HepG2 (cell line): ENCODE measurements around the gene CRYBA2. TPM values are rescaled to one million over a fixed set of nuclear protein-coding genes. Genes with fewer than 3 reads are reported as not detected.

Source experiments
- ADNP ChIP-seq: sonication (generic); formaldehyde crosslinking; IDR thresholded peaks from 2 replicates; pipeline ENCODE4 v1.4.0; 2020; ENCODE audit warnings: missing genetic modification reagents
- CHCHD3 ChIP-seq: sonication (generic); formaldehyde crosslinking; IDR thresholded peaks from 2 replicates; pipeline ENCODE4 v1.8.0; 2022; ENCODE audit warnings: mild to moderate bottlenecking, missing genetic modification reagents, moderate library complexity
- ELF3 ChIP-seq: IDR thresholded peaks from 2 replicates; pipeline ENCODE4 v1.6.1; 2016; ENCODE audit warnings: missing genetic modification reagents, missing compliant biosample characterization
- EP300 ChIP-seq, 3 experiments: sonication (generic) in 1 of 3; formaldehyde crosslinking in 1 of 3; IDR thresholded peaks; 2 replicates each; pipeline versions ENCODE4 v1.5.1 to v1.6.1; 2011 to 2020; ENCODE audit warnings: low read depth in 2 of 3, low read length in 2 of 3, borderline replicate concordance in 1 of 3, improper control_type of control experiment in 1 of 3, mild to moderate bottlenecking in 1 of 3, missing genetic modification reagents in 1 of 3, moderate library complexity in 1 of 3
- KDM1A ChIP-seq: IDR thresholded peaks from 2 replicates; pipeline ENCODE4 v1.6.1; 2016; ENCODE audit warnings: missing compliant biosample characterization
- LBX2 ChIP-seq: sonication (generic); formaldehyde crosslinking; IDR thresholded peaks from 2 replicates; pipeline ENCODE4 v1.5.0; 2020; ENCODE audit warnings: missing genetic modification reagents, mild to moderate bottlenecking, borderline replicate concordance
- NFE2L2 ChIP-seq: fragments of 150-350 bp; IDR thresholded peaks from 2 replicates; pipeline ENCODE4 v1.6.1; 2014; ENCODE audit warnings: low read length
- NFYC ChIP-seq: IDR thresholded peaks from 2 replicates; pipeline ENCODE4 v1.6.1; 2016; ENCODE audit warnings: missing genetic modification reagents, missing compliant biosample characterization
- PHF5A ChIP-seq: IDR thresholded peaks from one replicate; pipeline ENCODE4 v1.6.1; 2018; ENCODE audit warnings: low read depth, missing genetic modification reagents; ENCODE audit not compliant: unreplicated experiment
- RAD51 ChIP-seq: fragments of 450-650 bp; IDR thresholded peaks from 2 replicates; pipeline ENCODE4 v1.6.1; 2016; ENCODE audit warnings: borderline replicate concordance
- REST ChIP-seq, 2 experiments: IDR thresholded peaks; 2 replicates each; pipeline ENCODE4 v1.6.1; 2011 to 2012; ENCODE audit warnings: low read length in 2 of 2, borderline replicate concordance in 1 of 2, low read depth in 1 of 2, mild to moderate bottlenecking in 1 of 2, moderate library complexity in 1 of 2
- REXO4 ChIP-seq: sonication (generic); formaldehyde crosslinking; IDR thresholded peaks from 2 replicates; pipeline ENCODE4 v1.8.0; 2022; ENCODE audit warnings: missing genetic modification reagents, mild to moderate bottlenecking, borderline replicate concordance
- SP2 ChIP-seq: sonication (generic); formaldehyde crosslinking; IDR thresholded peaks from 2 replicates; pipeline ENCODE4 v1.5.1; 2020; ENCODE audit warnings: mild to moderate bottlenecking, missing genetic modification reagents
- THAP9 ChIP-seq: sonication (generic); formaldehyde crosslinking; IDR thresholded peaks from 2 replicates; pipeline ENCODE4; 2020; ENCODE audit warnings: missing genetic modification reagents, mild to moderate bottlenecking, borderline replicate concordance
- ZNF354B ChIP-seq: sonication (generic); formaldehyde crosslinking; IDR thresholded peaks from 2 replicates; pipeline ENCODE4 v1.8.0; 2022; ENCODE audit warnings: mild to moderate bottlenecking, missing genetic modification reagents
- ZNF451 ChIP-seq: sonication (generic); formaldehyde crosslinking; IDR thresholded peaks from 2 replicates; pipeline ENCODE4 v1.5.0; 2020; ENCODE audit warnings: mild to moderate bottlenecking, missing genetic modification reagents
- ZNF496 ChIP-seq: sonication (generic); formaldehyde crosslinking; IDR thresholded peaks from 2 replicates; pipeline ENCODE4 v1.8.1; 2023; ENCODE audit warnings: mild to moderate bottlenecking, moderate library complexity, missing genetic modification reagents; ENCODE audit not compliant: insufficient replicate concordance
- ZNF567 ChIP-seq: sonication (generic); formaldehyde crosslinking; IDR thresholded peaks from 2 replicates; pipeline ENCODE4 v1.8.1; 2023; ENCODE audit warnings: mild to moderate bottlenecking, missing genetic modification reagents, borderline replicate concordance
- ZNF572 ChIP-seq: sonication (generic); formaldehyde crosslinking; IDR thresholded peaks from 2 replicates; pipeline ENCODE4 v1.5.1; 2020; ENCODE audit warnings: mild to moderate bottlenecking, missing genetic modification reagents
- ZSCAN21 ChIP-seq: sonication (generic); formaldehyde crosslinking; IDR thresholded peaks from 2 replicates; pipeline ENCODE4 v1.8.0; 2022; ENCODE audit warnings: mild to moderate bottlenecking, missing genetic modification reagents, moderate library complexity, borderline replicate concordance
- polyA plus RNA-seq, 8 experiments: library from polyadenylated mRNA; depleted of rRNA in 3 of 8; stranded (reverse) in 7 of 8; unstranded in 1 of 8; fragments of >200 nt; fragmentation: Illumina TruSeq in 4 of 8; extraction: Trizol in 4 of 8; gene quantifications; 2 replicates each; pipeline versions ENCODE4 v1.2.1 to v1.2.3, GENCODE V29; 2011 to 2016; ENCODE audit warnings: low read depth in 4 of 8, missing spikeins in 1 of 8, mixed read lengths in 1 of 8; ENCODE audit not compliant: insufficient read depth in 1 of 8
- total RNA-seq, 5 experiments: library from RNA; depleted of rRNA; stranded (reverse); fragments of >200 nt; fragmentation: Illumina TruSeq; extraction: Trizol; gene quantifications; 2 replicates each; pipeline ENCODE4 v1.2.3, GENCODE V29; 2016; ENCODE audit warnings: low read depth in 1 of 5
- TF ChIP-seq, protein P1 (sequence below): sonication (generic); formaldehyde crosslinking; IDR thresholded peaks from 2 replicates; pipeline ENCODE4 v1.8.1; 2023; ENCODE audit warnings: missing genetic modification reagents, mild to moderate bottlenecking, borderline replicate concordance
- TF ChIP-seq, protein P2 (sequence below): sonication (generic); formaldehyde crosslinking; IDR thresholded peaks from 2 replicates; pipeline ENCODE4 v1.4.0; 2020; ENCODE audit warnings: missing genetic modification reagents

CRYBA2 gene
- total and polyA plus RNA-seq, 2 of the 13 experiments (the other 11 are each of a cell fraction or from before 2014, with no cell fraction given): not detected

DNA sequence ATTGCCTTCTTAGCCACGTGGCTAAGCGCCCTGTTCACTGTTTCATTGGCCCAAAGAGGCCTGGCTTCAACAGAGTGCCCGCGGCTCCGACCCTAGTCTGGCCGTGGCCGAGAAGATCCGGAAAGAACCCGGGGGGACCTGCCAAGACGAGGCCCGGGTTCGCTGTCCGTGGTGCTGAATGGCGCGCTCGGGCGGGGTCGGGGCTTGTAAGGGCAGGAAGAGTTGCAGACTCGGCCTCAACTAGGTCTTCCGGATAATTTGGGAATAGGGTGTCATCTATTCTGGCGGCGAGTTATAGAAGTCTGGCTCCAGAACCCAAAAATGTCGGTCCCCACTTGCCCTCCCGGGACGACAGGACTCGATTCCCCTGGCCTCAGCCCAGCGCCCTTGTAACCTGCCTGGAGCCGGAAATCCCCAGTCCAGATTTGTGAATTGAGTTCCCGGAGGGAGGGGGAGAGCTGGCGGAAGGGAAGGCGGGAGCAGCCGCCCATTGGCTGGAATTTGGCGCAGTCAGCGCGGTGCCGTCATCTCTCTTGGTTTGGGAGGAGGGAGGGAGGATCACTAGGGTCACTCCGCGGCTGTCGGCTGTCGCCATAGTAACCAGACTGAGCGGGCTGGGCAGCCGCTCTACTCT, 30.2 kb downstream of the CRYBA2 start (continued):
- TF ChIP-seq CHCHD3 (no peak), EP300 (IDR thresholded peaks at IDR 0.05; ENCODE audit: low read depth in 2 of 2, low read length in 2 of 2) (no peak), EP300 (CRISPR knock-in tag; IDR thresholded peaks at IDR 0.05; ENCODE audit: borderline replicate concordance) (no peak), ELF3 (peak; percentile 66; the same call in 1 of the 2 replicates), LBX2 (peak; percentile 70; the same call in 1 of the 2 replicates), ZNF567 (CRISPR knock-in tag) (no peak), RAD51 (no peak), SP2 (no peak), ZNF354B (0 out of 2 replicates have a peak, but pooled peaks have one; percentile 44), REST (IDR thresholded peaks at IDR 0.05; ENCODE audit: borderline replicate concordance in 1 of 2, low read depth in 1 of 2, low read length in 2 of 2) (peak in 1 of 2 experiments; percentile 99), NFE2L2 (no peak), ZSCAN21 (CRISPR knock-in tag) (peak; percentile 85), REXO4 (CRISPR knock-in tag) (no peak), ZNF496 (no peak), ZNF572 (CRISPR knock-in tag) (no peak), THAP9 (CRISPR knock-in tag) (peak; percentile 68; the same call in 1 of the 2 replicates), KDM1A (CRISPR knock-in tag) (no peak), PHF5A (CRISPR knock-in tag) (no peak), ZNF451 (CRISPR knock-in tag) (0 out of 2 replicates have a peak, but pooled peaks have one; percentile 56), NFYC (0 out of 2 replicates have a peak, but pooled peaks have one; percentile 43), ADNP (no peak)
- TF ChIP-seq, protein P1, sequence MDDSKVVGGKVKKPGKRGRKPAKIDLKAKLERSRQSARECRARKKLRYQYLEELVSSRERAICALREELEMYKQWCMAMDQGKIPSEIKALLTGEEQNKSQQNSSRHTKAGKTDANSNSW (CRISPR knock-in tag): 0 out of 2 replicates have a peak, but pooled peaks have one; percentile 89
- TF ChIP-seq, protein P2, sequence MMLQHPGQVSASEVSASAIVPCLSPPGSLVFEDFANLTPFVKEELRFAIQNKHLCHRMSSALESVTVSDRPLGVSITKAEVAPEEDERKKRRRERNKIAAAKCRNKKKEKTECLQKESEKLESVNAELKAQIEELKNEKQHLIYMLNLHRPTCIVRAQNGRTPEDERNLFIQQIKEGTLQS: 0 out of 2 replicates have a peak, but pooled peaks have one; percentile 23
